T-helper 9 cell (primary cell): ENCODE measurements around the gene SARS2.

Source experiments
- DNase-seq: peaks from one replicate; pipeline ENCODE4 v3.0.0-alpha.2; 2020

Gene SARS2

DNA sequence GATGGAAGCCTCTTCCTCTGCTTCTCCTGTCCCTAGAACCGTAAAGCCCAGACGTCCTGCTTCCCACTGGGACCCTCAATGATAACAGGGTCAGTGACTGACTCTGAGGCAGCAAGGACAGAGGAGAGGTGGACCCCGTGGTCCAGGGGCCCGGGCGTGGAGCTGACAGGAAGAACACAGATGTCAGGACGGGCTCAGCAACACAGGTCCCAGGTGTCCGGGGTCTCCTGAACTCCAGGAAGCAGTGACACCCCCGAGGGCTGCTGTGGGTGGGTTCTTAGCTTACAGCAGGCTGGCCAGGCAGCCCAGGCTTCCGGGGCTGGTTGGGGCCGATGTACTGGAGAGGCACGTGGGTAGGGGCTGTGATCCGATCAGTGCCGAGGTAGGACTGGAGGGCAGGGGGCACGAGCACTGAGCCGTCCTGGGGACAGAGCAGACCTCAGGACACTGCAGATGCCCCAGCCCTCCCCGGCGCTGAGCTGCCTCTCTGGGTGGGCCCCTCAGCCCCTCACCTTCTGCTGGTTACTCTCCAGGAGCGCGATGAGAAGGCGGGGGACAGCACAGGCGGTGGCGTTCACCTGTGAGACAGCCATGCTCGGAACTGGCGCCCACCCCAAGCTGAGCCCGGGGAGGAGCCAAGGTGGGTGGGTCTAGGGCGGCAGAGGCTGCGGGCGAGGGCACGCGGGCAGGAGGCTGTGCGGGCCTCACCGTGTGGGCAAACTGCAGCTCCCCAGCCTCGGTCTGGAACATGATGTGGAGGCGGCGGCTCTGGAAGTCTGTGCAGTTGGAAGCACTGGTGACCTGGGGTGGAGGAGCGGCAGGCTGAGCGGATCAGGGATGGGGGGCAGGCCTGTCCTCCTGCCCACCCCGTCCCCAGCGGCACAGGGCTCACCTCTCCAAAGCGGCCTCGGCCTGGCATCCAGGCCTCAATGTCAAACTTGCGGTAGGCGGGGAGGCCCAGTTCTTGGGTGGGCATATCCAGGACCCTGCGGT is 14.9 kb downstream of the SARS2 start:
- no peak for DNase-seq

DNA sequence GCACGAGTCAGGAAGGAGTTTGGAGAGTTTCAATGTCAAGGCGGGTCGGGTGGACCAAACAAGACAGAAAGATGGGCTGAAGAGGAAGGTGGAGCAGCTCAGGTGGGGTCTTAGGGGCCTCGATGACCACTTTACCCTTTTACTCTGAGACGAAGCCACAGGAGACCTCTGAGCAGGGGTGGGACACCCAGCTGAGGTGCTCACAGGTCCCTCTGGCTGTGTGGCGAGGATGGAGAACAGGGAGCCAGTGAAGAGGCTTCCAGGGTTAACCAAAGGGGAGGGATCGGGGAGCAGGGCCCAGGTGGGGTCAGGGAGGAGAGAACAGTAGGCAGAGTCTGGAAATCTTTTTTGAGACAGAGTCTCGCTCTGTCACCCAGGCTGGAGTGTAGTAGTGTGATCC is 16.6 kb downstream of the SARS2 start:
- DNase-seq = no peak

DNA sequence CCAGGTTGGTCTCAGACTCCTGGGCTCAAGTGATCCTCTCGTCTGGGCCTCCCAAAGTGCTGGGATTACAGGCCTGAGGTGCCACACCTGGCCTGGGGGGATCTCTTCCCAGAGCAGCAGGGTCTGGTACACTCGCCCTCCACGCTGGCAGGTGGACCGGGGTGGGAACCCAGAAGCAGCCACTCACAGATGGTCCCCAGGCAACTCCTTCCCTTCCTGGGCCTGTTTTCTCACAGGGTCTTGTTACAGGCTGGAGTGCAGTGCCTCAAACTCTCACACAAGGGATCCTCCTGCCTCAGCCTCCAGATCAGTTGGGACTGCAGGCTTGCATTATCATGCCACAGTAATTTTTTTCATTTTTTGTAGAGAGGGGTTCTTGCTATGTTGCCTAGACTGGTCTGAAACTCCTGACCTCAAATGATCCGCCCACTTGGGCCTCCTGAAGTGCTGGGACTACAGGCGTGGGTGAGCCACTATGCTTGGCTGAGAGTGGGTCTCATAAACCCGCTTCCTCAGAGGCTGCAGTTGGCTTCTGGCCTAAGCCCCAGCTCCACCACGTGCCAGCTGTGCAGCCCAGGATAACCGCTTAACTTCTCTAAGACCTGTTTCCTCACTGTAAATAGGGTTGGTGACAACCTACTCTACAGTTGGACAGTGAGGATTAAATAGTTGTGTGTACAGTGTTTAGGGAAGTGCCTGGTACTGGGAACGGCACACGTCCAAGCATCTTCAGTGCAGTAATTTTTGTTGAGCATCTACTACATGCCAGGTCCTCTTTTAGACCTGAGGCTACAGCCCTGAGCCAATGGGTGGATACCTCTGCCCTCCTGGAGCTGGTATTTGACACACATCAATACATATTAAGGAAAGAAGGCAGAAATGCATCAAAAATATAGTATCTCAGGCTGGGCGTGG is 17.7 kb downstream of the SARS2 start:
- DNase-seq = no peak

DNA sequence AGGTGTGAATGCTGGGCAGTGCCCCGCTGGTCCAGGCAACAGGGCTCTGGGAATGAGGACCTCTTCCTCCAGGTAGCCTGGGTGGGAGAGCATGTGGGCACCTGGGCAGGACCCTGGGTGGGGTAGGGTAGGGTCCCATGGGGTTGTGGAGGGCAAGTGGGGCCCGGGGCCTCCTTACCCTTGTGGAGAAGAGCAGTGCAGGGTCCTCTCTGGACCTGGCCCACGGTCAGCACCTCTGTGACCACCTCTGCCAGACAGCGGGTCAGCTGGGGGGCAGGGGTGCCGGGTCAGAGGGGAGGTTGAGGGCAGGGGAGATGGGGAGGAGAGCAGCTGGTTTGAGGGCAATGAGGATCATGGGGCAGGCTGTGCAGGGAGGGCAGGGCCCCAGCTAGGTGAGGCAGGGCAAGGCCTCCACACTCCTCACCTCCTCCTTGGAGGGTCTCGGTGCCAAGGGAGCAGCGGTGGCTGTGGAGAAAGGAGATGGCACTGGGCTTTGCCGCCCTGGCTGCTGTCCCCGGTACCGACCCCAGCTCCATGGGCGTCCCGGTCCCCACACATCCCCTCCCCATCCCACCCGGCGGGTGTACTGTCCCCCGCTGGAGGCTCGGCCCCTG is 19.1 kb downstream of the SARS2 start:
- DNase-seq = no peak

DNA sequence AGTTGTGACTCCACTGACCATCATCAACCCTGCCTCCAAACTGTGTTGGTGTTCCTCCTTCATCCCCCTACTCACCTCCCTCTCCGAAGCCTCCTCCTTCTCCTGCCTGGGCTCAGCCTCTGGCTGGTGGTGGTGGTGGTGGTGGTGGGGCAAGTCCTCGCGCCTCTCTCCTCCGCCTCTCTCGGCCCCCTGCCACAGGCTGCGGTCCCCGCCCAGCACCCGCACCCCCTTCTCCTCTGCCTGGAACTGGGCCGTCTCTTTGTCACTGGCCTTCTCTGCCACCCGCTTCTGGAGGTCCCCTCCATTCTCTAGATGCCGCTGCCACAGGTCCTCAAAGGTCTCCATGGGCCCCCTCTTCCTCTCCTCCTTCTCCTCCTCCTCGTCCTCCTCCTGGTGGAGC is 20.1 kb downstream of the SARS2 start:
- DNase-seq = no peak

DNA sequence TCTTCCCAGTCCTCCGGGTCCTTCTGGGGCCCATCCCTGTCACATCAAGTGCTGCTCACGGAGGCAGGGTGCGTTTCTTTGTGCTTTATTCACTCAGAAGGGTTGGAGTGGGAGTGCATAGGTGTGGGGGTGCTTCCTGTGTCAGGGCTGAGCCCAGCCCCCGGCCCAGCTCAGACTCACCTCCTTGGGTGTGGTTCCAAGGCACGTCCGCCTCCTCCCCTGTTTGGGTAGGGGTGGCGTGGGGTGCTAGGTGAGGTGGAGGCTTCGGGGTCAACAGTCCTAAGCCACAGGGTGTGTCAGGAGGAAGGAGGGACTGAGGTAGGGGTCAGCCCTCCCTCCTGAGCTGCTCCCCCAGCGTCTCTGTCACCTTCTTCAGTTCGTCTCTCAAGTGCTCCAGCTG is 21.7 kb downstream of the SARS2 start:
- no peak for DNase-seq

DNA sequence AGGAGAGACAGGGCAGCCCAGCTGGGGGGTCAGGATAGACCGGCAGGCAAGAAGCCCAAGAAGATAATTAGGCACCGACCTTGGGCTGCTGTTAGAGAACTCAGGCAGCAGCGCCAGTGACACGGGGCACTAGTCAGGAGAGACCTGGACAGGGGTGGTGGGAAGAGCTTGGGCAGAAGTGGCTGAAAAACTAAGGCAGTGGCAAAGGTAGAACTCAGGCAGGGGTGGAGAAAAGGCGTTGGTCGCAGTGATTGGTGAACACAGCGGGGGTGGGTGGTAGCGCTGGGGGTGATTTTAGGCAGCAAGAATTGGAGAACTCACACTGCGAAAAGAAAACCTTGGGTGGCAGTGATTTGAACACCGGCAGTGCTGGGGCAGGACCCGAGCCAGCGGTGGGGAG is 22.9 kb downstream of the SARS2 start:
- DNase-seq = no peak

DNA sequence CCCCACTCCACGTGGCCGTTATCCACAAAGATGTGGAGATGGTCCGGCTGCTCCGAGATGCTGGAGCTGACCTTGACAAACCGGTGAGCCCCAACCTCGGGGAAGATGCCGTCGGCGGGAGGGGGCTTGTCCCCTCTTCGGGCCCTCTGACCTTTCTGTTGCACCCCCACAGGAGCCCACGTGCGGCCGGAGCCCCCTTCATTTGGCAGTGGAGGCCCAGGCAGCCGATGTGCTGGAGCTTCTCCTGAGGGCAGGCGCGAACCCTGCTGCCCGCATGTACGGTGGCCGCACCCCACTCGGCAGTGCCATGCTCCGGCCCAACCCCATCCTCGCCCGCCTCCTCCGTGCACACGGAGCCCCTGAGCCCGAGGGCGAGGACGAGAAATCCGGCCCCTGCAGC is 23.3 kb downstream of the SARS2 start:
- no peak for DNase-seq

DNA sequence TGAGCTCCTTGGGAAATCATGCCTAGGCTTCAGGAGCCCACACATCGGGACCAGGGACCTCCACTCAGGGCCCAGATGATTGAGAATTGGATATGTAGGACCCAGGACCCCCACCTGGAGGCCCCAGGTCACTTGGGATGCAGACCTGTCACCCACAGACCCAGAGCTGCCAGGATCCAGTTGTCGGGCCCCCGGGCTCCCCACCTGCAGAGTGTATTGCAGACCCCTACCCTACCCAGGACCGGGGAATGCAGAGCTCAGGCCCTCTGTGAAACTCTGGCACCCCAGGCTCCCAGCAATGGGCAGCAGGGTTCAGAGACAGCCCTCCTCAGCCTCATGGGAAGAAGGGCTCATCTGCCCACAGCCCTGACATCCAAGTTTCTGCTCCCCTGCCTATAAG is 24.9 kb downstream of the SARS2 start:
- no peak for DNase-seq

DNA sequence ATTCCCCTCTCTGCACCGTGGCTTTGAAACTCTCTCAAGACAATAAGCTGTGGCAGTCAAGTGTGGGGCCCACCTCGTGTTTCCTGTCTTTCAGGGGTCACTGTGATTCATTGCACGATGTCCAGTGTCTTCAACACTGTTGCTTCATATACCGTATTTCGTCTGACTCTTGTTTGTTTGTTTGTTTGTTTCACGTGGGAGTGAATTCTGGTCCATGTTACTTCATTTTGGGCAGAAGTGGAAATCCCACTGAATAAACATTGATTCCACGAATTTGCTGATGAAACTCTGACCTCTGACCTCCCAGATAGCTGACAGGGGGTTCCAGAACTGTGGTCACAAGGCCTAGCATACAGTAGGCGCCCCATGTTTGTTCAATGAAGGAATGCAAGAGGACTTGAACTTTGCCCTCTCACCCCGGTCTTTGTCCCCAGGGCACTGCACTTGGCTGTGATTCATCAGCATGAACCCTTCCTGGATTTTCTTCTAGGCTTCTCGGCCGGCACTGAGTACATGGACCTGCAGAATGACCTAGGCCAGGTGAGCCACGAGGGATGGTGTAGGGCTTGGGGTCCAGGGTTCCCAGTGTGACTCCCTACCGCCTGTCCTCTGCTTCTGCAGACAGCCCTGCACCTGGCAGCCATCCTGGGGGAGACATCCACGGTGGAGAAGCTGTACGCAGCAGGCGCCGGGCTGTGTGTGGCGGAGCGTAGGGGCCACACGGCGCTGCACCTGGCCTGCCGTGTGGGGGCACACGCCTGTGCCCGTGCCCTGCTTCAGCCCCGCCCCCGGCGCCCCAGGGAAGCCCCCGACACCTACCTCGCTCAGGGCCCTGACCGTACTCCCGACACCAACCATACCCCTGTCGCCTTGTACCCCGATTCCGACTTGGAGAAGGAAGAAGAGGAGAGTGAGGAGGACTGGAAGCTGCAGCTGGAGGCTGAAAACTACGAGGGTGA is 25.7 kb downstream of the SARS2 start:
- DNase-seq = no peak

DNA sequence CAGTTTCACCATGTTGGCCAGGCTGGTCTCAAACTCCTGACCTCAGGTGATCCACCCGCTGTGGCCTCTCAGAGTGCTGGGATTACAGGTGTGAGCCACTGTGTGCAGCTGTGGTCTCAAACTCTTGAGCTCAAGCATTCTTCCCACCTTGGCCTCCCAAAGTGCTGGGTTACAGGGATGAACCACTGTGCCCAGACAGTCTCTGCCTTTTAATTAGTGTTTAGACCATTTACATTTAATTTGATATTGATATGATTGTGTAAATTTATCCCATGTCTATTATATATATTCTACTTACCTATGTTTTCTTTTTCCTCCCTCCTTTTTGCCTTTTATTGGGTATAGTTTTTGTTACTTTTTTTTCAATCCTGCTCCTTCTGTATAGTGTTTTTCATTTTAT is 28.9 kb downstream of the SARS2 start:
- no peak for DNase-seq

DNA sequence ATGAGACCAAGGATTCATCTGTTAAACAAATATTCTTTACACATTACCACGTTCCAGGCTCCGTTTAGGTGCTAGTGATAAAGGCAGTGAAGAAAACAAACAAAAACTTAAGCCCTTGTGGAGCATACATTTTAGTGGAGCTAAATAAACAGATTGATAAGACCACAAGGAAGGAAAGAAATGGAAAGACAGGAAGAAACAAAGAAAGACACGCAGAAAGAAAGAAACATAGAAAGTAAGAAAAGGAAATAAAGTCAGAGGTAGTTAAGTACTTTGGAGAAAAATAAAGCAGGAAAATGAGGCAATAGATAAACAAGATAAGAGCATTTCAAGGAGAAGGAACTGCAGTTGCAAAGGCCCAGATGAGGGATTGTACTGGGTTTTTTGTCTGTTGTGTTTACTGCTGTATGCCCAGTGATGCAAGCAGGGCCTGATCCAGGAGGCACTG is 29.8 kb downstream of the SARS2 start:
- DNase-seq = no peak

DNA sequence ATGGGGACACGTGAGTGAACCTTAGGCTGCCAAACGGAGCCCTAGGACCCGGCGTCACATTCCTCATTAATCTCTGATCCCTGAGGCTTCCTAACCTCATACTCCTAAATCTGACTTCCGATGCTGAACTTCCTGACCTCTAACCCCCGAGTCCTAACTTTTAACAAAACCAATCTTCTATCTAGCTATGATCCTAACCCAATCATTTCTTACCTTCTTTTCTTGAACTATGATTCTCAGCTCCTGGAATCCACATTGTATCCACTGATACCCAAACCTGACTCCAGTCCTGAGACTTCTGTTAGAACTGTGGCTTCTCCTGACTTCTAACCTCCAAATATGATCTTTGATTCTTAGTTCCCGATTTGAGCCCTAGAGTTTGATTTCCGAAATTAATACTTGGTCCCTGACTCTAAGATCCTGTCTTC is 30.3 kb downstream of the SARS2 start:
- DNase-seq = no peak

DNA sequence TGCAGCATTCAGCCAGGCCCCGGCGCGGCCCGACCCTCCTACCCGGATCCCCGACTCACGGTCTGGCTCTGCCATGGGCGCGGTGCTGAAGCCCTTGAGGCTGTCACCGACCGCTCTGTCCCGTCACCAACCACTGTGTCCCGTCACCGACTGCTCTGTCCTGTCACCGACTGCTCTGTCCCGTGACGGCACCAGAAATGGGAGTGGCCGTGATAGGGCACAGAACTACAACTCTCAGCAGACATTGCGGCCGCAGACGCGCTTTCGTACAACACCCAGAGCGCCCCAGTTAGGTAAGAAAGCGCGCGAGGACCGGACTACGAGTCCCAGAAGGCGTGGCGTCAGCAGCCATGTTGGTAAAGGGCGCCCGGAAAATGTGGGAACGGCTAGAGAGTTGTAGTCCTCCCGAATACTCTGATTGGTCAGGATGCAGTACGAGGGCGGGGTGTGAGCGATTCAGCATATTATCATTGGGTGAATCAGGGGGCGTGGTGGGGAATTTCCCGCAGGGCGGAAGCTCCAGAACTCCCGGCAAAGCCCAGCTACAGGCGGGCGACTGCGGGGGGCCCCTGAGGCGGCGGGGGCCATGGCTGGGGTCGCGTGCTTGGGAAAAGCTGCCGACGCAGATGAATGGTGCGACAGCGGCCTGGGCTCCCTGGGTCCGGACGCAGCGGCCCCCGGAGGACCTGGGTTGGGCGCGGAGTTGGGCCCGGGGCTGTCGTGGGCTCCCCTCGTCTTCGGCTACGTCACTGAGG is 30.9 kb downstream of the SARS2 start, which contains the start of the genes NFKBIB and SIRT2:
Gene NFKBIB, plus strand, starts transcription at position 523 of the 755 bp plus-strand sequence. Its CDS starts 64 bp downstream, at position 587.
Gene SIRT2, minus strand, starts transcription at position 172 of the 755 bp plus-strand sequence. Its CDS starts 97 bp downstream, at position 75.
- DNase-seq = peak; percentile 97

DNA sequence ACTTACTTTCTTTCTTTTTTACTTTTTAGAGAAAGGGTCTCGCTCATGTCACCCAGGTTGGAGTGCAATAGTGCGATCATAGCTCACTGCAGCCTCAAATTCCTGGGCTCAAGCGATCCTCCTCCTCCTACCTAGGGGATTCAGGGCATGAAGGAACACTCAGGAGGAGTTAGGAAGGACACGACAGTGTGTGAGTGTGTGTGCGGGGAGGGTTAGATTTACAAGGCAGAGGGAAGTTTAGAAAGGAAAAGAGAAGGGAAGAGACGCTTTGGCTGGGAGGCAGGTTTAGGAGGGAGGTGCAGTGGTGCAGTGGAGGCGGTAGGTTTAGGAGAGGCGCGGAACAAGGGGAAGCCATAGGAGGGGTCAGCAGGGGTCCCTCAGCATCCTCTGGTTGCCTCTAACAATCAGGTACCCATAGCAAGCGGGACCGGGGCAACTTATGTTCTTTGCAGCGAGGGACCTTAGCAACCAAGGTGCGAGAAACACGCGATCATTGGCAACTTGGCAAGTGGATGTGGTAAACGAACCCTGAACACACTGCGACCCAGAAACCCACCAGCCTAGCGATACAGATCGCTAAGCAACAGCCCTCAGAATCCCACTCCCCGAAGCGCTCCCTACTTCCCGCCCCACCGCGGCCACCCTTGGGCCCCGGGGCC is 31.6 kb downstream of the SARS2 start:
- no peak for DNase-seq

DNA sequence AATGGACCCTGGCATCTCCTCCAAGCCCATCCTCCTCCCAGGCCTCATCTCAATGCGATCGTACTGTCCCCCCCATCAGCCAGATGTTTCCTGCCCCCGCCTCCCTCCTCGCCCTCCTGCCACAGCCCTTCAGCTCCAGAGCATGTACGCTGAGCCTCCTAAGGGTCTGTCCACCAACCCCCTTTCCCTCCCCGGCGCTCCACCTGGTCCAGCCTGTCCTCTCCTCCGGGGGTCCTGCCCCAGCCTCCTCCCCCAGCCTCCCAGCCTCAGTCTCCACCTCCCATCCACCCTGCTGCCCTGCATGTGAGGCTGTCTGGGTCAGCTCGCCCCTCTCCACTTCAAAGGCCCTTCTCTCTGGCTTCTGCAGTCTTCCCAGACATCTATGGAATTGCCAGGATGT is 35.6 kb downstream of the SARS2 start:
- DNase-seq = no peak

DNA sequence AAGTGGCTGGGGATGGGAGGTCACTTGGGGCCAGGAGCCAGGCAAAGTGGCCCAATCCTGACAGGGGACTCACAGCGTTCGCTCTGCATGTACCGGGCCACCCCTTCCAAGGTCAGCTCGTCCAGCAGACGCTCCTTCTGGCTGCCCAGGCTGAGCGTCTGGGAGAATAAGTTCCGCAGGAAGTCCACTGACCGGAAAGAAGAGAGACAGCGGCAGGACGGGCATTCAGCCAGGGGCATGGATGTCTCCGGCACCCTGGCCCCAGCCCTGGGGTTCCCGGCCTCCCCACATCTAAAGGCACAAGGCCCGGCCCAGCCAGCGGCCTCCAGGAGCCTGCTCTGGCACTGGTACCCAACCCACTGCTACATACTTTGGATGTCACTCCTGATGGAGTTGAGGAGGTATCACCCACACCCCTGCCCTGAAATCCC is 37.2 kb downstream of the SARS2 start:
- no peak for DNase-seq

DNA sequence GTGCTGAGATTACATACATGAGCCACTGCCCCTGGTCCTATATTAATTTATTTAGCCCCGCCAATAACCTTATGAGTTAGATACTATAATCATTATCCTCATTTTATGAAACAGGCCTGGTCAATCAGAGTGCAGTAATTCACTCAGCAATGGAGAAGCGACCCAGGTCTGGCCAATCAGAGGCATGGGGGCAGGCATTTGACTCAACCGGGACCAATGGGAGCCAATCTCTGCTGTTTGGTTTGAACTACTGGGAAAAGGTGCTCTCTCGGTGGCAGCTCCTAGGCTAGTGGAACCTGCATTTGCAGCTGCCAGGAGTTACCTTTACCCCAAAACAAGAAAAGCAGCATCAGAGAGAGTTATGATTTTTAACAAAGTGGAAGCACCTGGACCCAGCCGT is 37.7 kb downstream of the SARS2 start:
- no peak for DNase-seq

DNA sequence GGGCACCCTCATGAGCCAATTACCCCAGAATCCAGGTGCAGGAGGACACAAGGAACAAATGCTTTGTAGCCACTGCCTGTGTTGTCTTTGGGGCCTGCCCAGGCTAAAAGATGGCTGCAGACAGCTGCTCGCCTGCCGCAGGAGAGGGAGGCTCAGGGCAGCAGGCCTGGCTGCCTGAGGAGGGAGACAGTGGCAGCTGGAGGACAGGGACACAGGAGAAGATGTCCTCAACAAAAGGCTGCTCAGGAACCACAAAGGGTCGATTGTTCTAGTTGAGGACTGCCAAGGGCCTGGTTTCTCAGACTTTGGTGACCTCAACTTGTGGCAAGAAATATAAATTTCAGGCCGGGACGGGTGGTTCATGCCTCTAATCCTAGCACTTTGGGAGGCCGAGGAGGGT is 38.8 kb downstream of the SARS2 start:
- DNase-seq = no peak

DNA sequence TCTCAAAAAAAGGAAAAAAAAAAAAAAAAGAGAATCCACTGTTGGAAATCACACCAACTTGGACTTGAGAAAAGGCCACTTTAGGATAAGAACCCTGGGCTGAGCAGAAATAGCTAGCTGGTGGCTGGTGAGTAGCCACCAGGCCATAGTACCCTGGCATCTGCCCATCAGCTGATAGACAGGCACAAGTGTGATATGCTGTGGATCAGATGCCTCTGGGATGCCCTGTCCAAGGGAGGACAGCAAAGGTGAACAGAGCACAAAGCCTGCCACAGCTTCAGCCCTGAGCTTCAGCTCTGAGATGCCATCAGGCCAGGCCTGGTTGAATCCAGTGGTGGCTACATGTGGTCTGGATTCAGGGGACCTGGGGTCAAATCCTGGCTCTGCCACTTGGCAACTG is 39.9 kb downstream of the SARS2 start:
- no peak for DNase-seq
